Stomach (tissue), 9 donors: ENCODE data around the gene VDR. TPM values are rescaled to one million over a fixed set of nuclear protein-coding genes. Genes with fewer than 3 reads are reported as not detected.
A peak's percentile ranks its signal among the peaks of the same experiment; 100 is the strongest.

ENCODE experiments used
- DNase-seq, 2 donors: peaks; one replicate each; pipeline versions ENCODE4 v3.0.0 to v3.0.0-alpha.2; 2013 to 2019
- H3K27ac ChIP-seq, 5 donors: fragments of 200-600 bp in 4 of 5; sonication (generic) in 4 of 5; one replicate each; pipeline ENCODE4 v1.5.1; 2013 to 2019; ENCODE audit warnings: mild to moderate bottlenecking in 1 of 5, moderate library complexity in 1 of 5
- H3K27me3 ChIP-seq, 3 donors: fragments of 200-600 bp; sonication (generic); one replicate each; pipeline ENCODE4 v1.5.1; 2017 to 2019; ENCODE audit warnings: mixed run types in 1 of 3
- H3K36me3 ChIP-seq, 4 donors: fragments of 200-600 bp; sonication (generic); 1 replicate in 3 of 4; 2 replicates in 1 of 4; pipeline ENCODE4 v1.5.1; 2016 to 2019
- H3K4me1 ChIP-seq, 4 donors: fragments of 200-600 bp; sonication (generic); one replicate each; pipeline ENCODE4 v1.5.1; 2016 to 2019
- H3K4me3 ChIP-seq, 4 donors: fragments of 200-600 bp; sonication (generic) in 3 of 4; one replicate each; pipeline ENCODE4 v1.5.1; 2016 to 2019; ENCODE audit warnings: mild to moderate bottlenecking in 1 of 4
- H3K9me3 ChIP-seq, 4 donors: fragments of 200-600 bp; sonication (generic); one replicate each; pipeline ENCODE4 v1.5.1; 2016 to 2019
- EP300 ChIP-seq: sonication (generic); formaldehyde crosslinking; IDR thresholded peaks from one replicate; pipeline ENCODE4 v1.6.1; 2017; ENCODE audit warnings: antibody characterized with exemption
- POLR2A ChIP-seq, 4 donors: fragments of 450-650 bp; IDR thresholded peaks; one replicate each; pipeline ENCODE4 v1.6.1; 2016; ENCODE audit warnings: antibody characterized with exemption in 4 of 4, control low read depth in 2 of 4, mild to moderate bottlenecking in 1 of 4, moderate library complexity in 1 of 4
- POLR2AphosphoS5 ChIP-seq, 3 donors: sonication (generic); formaldehyde crosslinking; IDR thresholded peaks; one replicate each; pipeline ENCODE4 v1.6.1; 2016; ENCODE audit warnings: antibody characterized with exemption in 3 of 3
- whole genome bisulfite sequencing, 5 donors: extraction: QIAGEN DNeasy Blood & Tissue Kit in 3 of 5; methylation state at CpG; one replicate each; pipeline versions ENCODE4 v1.1.5 to v1.1.7; 2013 to 2018; 5-methylcytosine and 5-hydroxymethylcytosine counted together
- intact Hi-C: fragments of 100-400 bp; cut with DNase I; formaldehyde crosslinking; loops from one replicate; pipeline ENCODE4 v1.15.1; 2023; ENCODE audit warnings: low total_unique reads
- polyA plus RNA-seq, 3 donors: library from polyadenylated mRNA; stranded (reverse); fragments of 200-250 nt; gene quantifications; one replicate each; pipeline ENCODE4 v1.2.3, GENCODE V29; 2013
- total RNA-seq, 5 donors: library from RNA; depleted of rRNA; stranded (reverse); fragments of >200 nt; gene quantifications; one replicate each; pipeline versions ENCODE4 v1.1.0 to v1.2.3, GENCODE V29; 2014 to 2016
- TF ChIP-seq, protein P1 (sequence below), 7 experiments: fragments of 450-650 bp in 4 of 7; fragments of 200-600 bp in 3 of 7; sonication (generic) in 3 of 7; IDR thresholded peaks; one replicate each; pipeline ENCODE4 v1.5.1; 2016 to 2019; ENCODE audit warnings: antibody characterized with exemption in 7 of 7, control low read depth in 2 of 7, mild to moderate bottlenecking in 1 of 7
- donor health status: healthy with polysubstance abuse.
- donor health status: Bipolar disorder and iron deficiency.
- donor health status: healthy.

Gene VDR
- total and polyA plus RNA-seq, 8 donors, result 2.8 to 22.3 (median 4.7) TPM

DNA sequence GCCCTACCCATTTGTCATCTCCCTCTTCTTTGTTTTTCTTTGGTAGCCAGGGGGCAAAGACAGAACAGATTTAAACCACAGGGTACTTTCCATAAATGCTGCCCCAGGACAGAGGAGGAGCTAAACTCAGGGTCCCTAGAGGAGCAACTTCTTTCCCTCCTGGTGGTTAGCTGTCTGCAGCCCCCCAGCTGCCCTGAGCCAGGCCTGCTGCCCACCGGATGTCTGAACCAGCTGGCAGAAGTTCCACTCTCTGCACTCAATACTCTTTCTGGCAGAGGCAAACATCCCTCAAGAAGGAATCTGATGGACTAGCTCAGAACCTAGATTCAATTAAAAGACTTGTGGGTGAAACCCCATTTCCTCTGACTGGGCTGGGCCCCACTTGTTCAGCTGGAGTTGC is 10.7 kb downstream of the VDR start:
- peaks cover 0 to 17% (median 2%) of the 10 kb centered on the region in 4 donors for H3K4me1 ChIP-seq
- H3K36me3 ChIP-seq, result no peaks in the 10 kb centered on the region
- no peaks in the 10 kb centered on the region for H3K9me3 ChIP-seq
- TF ChIP-seq POLR2AphosphoS5 (IDR thresholded peaks at IDR 0.05) (no peak), POLR2A (IDR thresholded peaks at IDR 0.05) (no peak), EP300 (no peak)
- TF ChIP-seq, protein P1, sequence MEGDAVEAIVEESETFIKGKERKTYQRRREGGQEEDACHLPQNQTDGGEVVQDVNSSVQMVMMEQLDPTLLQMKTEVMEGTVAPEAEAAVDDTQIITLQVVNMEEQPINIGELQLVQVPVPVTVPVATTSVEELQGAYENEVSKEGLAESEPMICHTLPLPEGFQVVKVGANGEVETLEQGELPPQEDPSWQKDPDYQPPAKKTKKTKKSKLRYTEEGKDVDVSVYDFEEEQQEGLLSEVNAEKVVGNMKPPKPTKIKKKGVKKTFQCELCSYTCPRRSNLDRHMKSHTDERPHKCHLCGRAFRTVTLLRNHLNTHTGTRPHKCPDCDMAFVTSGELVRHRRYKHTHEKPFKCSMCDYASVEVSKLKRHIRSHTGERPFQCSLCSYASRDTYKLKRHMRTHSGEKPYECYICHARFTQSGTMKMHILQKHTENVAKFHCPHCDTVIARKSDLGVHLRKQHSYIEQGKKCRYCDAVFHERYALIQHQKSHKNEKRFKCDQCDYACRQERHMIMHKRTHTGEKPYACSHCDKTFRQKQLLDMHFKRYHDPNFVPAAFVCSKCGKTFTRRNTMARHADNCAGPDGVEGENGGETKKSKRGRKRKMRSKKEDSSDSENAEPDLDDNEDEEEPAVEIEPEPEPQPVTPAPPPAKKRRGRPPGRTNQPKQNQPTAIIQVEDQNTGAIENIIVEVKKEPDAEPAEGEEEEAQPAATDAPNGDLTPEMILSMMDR (IDR thresholded peaks at IDR 0.05), result no peak
- intact Hi-C loops, result no loop called here
- 38 to 76% (median 71%) methylated on average over 1 of the region's 1 CpG for whole genome bisulfite sequencing, 5 donors
- no peaks in the 10 kb centered on the region for H3K27me3 ChIP-seq
- no peak overlapping the region for H3K27ac ChIP-seq
- DNase-seq, result no peak
- no peak overlapping the region for H3K4me3 ChIP-seq

DNA sequence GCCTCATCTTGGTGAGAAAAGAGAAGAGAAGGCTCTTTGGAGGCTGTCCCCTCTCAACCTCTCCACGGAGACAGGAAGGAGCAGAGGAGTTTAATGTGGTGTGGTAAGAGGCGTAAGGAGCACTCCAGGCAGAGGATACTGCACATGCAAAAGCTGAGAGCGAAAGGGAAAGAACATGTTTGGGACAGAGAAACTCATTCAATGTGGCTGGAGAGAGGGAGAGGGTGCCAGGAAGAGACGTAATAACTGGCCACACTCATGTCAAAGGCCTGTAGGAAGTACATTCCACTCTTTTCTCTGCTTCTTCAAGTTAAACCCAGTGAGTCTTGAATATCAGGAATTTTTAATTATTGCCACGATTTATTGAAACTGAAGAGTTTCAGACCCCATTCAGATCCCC is 12.0 kb downstream of the VDR start:
- peak in 1 of 2 donors; percentile 34 for DNase-seq

DNA sequence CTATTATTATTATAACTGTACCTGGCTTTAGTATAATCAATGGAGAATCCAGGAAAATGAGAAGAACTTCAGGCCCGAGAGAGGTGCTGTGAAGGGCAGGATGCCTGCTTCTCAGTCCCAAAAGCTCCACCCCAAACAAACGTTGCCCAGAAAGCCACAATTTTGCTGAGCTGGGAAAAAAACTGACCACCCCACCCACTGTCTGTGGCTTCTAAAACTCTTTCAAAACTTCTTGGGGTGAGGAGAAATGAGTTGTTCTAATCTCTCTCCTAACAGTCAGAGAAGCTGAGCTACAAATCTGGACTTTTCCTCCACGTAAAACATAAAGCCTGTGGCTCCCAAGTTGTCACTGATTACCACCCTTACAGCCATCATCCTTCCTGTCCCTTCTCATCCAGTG is 13.4 kb downstream of the VDR start:
- no peaks in the 10 kb centered on the region for H3K27me3 ChIP-seq
- H3K9me3 ChIP-seq, result no peaks in the 10 kb centered on the region
- no peaks in the 10 kb centered on the region for H3K36me3 ChIP-seq
- peaks cover 0 to 13% (median 2%) of the 10 kb centered on the region in 4 donors for H3K4me1 ChIP-seq
- intact Hi-C loops, result no loop called here
- H3K27ac ChIP-seq, result no peak overlapping the region
- TF ChIP-seq, protein P1 (IDR thresholded peaks at IDR 0.05), result no peak
- TF ChIP-seq POLR2A (IDR thresholded peaks at IDR 0.05) (no peak), POLR2AphosphoS5 (IDR thresholded peaks at IDR 0.05) (no peak), EP300 (no peak)
- no peak for DNase-seq
- 46 to 67% (median 60%) methylated on average over 3 of the region's 3 CpGs for WGBS, 5 donors
- H3K4me3 ChIP-seq, result no peak overlapping the region

More for the DNA sequence above, 12.0 kb downstream of the VDR start:
- intact Hi-C loops, result no loop called here
- no peaks in the 10 kb centered on the region for H3K9me3 ChIP-seq
- no peak for TF ChIP-seq POLR2A (IDR thresholded peaks at IDR 0.05)
- TF ChIP-seq, protein P1 (IDR thresholded peaks at IDR 0.05), result no peak
- no peak for TF ChIP-seq POLR2AphosphoS5 (IDR thresholded peaks at IDR 0.05)
- 70 to 87% (median 82%) methylated on average over 5 of the region's 5 CpGs for WGBS, 5 donors
- no peaks in the 10 kb centered on the region for H3K36me3 ChIP-seq
- H3K27me3 ChIP-seq, result no peaks in the 10 kb centered on the region
- H3K4me3 ChIP-seq, result no peak overlapping the region
- H3K4me1 ChIP-seq, result peaks cover 0 to 24% (median 2%) of the 10 kb centered on the region in 4 donors
- no peak overlapping the region for H3K27ac ChIP-seq

DNA sequence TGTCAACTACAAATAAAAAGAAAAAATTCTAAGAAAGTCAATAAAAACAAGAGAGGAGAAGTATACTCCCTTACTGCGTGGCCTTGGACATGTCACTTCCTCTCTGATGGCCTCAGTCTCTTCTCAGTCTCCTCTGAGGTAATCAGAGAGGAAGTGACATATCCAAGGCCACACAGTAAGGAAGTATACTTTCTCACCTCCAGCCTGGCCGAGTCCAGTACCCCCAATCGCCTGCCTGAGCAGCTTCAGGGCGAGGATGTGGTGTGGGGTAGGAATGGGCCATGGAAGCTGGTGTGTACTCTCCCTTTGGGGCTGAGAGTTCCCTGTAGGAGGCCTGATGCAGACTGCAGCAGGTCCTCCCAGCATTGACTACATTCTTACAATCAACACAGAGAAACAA is 15.8 kb downstream of the VDR start:
- TF ChIP-seq POLR2AphosphoS5 (IDR thresholded peaks at IDR 0.05) (no peak), EP300 (no peak), POLR2A (IDR thresholded peaks at IDR 0.05) (no peak)
- TF ChIP-seq, protein P1 (IDR thresholded peaks at IDR 0.05), result no peak
- H3K27ac ChIP-seq, result peak overlapping the region in 1 of 5 donors; percentile 25
- H3K36me3 ChIP-seq, result no peaks in the 10 kb centered on the region
- peak in 1 of 2 donors; percentile 30 for DNase-seq
- WGBS, 5 donors, result 64 to 82% (median 77%) methylated on average over 4 of the region's 4 CpGs
- no peaks in the 10 kb centered on the region for H3K9me3 ChIP-seq
- no peak overlapping the region for H3K4me3 ChIP-seq
- H3K4me1 ChIP-seq, result peaks cover 0 to 11% (median under 1%) of the 10 kb centered on the region in 4 donors
- no peaks in the 10 kb centered on the region for H3K27me3 ChIP-seq
- intact Hi-C loops, result no loop called here
